Ureter (tissue), 1 donor: ENCODE measurements around the gene FAM47B. TPM values are rescaled to one million over a fixed set of nuclear protein-coding genes. Genes with fewer than 3 reads are reported as not detected.

Source experiments
- DNase-seq: peaks from one replicate; pipeline ENCODE4 v3.0.0-alpha.2; 2020; ENCODE audit warnings: low spot score
- total RNA-seq: library from RNA; stranded (reverse); gene quantifications from one replicate; pipeline ENCODE4 v1.2.4, GENCODE V29; 2023
- donor health status: DM: yes; HTN: yes; CAD: no.

The FAM47B gene
- not detected for total RNA-seq

GRCh38 chrX:34942496-34942895, at the start of gene FAM47B:
TSS of gene FAM47B (plus strand) at chrX:34942796. CDS start at chrX:34942832, 36 bp downstream.
- DNase-seq: no peak

DNA sequence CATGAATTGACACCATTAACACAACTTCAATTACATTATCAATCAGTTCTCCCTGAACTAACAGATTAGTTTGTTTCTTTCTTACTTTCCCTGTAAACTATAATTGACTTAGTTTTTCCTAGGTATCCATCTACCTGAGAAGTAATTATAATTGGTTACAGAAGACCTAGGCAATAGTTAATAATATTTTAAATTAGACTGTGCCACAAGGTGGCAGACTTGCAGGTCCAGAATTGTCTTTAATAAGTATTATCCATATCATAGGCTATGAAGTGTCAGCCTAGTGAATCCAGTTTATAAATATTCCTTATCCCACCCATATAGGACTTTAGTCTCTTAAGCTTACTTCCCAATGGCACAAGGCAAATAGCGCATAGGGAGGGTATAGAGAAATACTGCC, 48.9 kb upstream of the FAM47B start:
- no peak for DNase-seq

- no peak for DNase-seq
These were observed 41.9 kb upstream of the FAM47B start for GRCh38 chrX:34900691-34901090.

GRCh38 chrX:34901761-34902160, 40.8 kb upstream of the FAM47B start:
- DNase-seq: no peak

GRCh38 chrX:34903316-34903715, 39.3 kb upstream of the FAM47B start:
- DNase-seq: no peak

GRCh38 chrX:34909151-34909550, 33.4 kb upstream of the FAM47B start:
- DNase-seq: no peak

- no peak for DNase-seq
These were observed 27.0 kb upstream of the FAM47B start for GRCh38 chrX:34915463-34916225.

DNA sequence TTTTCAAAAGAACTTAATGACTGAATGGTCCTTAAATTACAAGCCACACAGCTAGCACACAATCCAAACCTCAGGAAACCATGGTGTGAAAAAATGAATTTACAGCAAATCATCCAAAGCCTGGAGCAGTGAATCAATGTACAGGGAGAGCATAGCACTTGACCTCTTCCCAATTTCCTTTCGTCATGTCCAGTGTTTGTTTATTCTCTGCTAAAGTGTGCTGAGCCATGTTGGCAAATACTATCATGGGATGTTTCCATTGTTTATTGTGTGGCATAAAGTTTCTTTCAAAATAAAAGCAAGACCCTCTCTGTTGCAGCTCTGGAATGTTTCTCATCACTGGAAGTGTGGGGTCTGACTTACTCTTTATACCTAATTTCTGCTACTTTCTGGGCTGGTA, 25.4 kb upstream of the FAM47B start:
- DNase-seq: no peak

DNA sequence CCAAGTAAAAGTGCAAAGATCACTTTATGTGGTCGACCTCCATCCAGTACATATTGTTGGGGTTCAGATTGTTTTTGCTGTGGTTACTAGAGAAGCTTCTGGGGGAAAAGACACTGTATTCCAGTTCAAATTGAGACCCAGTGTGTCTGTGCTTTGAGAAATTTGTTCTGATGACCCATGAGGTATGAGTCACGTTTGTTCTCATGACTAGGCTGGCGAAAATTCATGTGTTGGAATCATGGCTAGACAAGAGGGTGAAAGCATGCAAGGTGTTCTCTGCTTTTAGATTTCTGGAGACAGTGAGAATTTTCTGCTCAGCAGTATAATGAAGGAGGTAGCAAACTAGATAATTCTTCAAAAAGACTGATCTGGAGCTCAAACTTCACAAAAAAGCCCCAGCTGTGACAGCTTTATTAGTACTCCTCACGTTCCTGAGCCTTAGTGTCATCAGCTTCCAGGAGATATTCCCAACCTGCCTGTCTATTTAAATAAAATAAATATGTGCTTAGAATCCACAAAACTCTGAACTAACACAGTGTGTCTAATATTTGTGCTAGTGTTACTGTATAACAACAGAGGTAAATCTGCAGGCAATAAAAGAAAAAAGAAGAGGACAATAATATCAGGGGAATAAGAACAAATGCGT, 24.4 kb upstream of the FAM47B start:
- DNase-seq: no peak

DNA sequence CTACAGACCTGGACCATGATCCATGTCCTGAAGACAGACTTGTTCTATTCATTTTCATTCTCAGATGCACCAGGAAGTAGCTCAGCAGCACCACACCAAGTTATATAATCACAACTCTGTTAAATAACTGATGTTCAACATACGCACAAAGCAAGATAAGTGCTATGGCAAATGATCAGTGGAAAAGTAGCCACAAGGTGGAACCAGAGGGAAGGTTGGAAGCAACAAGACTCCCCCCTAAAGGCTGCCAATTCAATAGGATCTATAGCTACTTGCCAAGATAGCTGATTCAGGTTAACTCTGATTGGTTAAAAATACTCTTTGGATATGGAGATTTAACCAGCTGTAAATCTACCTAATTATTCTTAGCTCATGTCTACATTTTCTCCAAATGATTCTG, 23.7 kb upstream of the FAM47B start:
- no peak for DNase-seq

DNA sequence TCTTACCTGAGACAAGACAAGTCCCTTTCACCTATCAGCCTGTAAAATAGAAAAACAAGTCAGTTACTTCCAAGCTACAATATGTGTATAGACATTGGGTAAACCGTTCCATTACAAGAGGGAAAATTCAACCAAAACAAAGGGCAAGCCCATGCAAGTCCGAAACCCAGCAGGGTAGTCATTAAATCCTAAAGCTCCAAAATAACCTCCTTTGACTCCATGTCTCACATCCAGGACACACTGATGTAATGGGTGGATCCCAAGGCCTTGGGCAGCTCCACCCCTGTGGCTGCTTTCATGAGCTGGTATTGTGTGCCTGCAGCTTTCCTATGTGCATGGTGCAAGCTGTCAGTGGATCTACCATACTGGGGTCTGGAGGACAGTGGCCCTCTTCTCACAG, 14.7 kb upstream of the FAM47B start:
- no peak for DNase-seq

DNA sequence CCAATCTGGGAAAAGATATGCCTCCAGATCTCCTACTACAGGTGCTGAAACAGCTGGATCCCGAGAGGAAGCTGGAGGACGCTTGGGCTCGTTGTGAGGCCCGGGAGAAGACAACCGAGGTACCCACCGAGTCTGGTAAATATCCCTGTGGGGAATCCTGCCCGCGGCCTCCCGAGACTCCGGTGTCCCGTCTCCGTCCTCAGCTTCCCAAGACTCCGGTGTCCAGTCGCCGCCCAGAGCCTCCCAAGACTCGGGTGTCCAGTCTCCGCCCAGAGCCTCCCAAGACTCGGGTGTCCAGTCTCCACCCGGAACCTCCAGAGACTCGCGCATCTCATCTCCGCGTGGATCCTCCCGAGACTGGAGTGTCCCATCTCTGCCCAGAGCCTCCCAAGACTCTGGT, 639 bp downstream of the FAM47B start:
- no peak for DNase-seq

GRCh38 chrX:34956916-34957315, 14.3 kb downstream of the FAM47B start:
- DNase-seq: no peak

DNA sequence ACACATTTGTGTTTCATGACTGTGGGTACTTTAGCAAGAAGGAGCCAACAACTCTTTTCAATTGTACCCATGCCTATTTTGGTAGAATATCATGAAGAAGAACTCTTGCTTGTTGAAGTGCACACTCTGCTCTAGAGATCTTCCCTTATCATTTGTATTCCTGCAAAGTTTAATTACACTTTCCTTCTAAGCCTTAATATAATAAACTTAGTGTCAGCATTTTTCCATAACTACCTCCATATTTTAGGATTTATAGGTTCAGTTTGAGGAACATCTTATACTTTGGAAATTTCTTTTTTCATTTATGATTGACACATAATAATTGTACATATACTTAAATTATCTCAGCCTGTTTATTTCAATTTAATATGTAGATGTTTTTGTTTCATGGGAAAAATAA, 19.1 kb downstream of the FAM47B start:
- DNase-seq: no peak

DNA sequence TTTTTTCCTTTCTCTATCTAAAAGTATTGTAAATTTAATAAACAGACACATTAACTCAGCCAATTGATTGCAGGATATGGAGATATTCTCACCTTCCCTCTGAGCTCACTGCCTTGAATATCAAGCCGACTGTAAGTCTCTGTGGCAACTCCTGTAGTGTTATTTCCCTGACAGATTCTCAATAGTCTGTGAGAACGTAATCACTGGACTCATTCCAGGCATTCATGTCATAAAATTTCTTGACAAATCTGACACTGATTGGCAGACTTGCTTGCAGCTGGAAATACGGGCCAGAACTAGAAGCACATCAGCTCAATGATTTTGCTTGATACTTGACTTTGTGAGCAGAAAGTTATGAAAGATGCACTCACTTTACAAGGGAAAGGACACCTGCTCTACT, 29.6 kb downstream of the FAM47B start:
- DNase-seq: no peak

DNA sequence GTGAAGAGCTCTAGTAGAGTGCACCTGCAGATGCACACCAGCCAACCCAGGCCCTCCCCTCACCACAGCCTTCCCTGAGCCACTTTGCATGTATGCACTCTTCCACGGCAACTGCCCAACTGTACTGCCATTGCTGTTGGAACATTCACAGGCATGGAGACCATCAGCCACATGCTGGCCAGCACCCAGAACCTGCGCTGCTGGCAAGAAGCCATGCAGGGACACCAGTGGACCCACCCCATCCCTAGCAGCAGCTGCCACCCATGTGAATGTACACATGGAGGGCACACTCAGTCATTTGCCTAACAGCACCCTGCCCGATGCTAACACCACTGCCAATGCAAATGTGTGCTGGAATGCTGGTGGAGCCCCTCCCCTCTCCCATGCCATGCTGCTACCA, 35.6 kb downstream of the FAM47B start:
- DNase-seq: no peak

DNA sequence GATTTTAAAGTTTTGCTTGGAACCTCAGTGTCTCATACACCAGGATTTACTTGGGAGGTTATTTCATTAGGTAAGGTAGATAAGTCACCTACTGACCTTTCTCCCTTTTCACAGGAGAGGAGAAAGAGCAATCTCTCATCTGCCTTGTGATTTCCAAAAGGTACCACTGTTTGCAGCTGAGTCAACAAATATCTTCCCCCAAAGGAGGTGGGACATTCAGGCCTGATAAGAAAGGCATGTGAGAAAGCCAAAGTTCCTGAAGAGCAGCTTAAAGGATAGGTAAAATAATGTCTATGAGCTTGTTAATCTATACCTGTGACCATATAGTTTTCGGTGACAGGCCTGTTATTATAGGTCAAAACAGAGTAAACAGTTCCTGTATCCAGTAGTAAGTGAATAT, 45.0 kb downstream of the FAM47B start:
- no peak for DNase-seq
